NCI-H524 treated with DMSO at 0.1 percent for 48 hours (cell line): ENCODE data around the gene SDF4.

Experiments used
- DNase-seq: peaks from one replicate; lab custom pipeline; 2025; lab: John Stamatoyannopoulos, UW

Gene SDF4

DNA sequence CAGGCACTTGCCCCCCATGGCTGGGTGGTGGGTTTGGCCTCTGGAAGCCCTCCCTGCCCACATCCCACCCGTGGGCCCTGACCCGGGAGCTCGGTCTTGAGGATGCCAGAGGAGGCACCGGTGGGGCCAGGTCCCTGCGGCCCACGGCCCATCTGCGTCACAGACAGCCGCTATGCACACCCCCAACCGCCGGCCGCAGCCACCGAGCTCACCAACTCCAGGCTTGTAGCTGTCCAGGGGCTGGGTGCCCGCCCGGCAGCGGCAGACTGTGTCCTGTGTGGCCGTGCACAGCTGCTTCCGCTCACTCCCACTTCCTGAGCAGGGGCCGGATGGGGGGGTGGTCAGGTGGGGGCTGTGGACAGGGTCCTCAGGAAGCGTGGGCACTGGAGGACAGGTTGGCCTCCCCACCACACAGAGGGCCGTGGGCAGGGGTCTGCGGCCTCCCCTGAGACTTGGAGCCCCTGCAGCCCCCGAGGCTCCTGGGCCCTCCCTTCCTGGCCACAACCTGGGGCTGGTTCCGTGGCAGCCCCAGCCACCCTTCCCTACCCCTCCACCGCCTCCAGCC is 18.9 kb downstream of the SDF4 start:
- no peak for DNase-seq

DNA sequence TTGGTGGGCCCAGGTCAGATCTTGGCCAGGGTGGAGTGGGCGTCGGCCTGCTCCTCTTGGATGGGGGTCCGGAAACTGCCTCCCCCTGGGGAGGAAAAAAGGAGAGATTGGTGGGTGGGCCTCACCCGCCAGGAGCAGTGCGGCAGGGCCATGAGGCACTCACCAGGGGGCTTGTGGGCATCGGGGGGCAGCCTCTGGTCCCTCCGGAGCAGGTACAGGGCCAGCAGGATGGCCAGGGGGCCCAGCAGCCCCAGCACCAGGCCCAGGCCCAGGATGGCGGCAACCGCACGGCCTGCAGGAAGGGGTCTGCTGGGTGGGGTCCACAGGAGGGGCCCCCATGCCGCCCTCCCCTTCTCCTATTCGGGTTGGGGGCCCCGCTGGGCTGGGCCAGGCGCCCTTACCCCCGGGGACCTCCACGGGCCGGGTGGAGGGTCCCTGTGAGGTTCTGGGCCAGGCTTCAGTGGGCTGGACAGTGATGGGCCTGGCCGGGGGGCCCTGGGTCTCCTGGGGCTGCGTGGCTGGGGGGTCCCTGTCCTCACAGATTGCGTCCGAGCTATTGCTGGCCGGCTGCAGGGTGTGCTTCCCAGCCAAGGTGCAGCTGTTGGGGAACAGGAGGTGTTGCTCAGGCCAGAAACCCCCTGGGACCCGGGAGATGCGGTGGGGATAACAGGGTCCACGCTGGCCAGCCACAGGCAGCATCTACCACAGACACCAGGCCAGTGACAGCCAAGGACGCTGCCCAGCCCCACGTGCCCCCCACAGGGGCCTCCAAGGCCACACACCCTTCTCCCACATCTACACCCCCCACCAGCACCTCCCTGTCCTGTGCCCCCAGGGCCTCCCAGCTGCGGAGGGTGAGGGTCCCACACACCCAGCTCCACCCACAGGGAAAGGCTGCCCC is 20.0 kb downstream of the SDF4 start:
- DNase-seq: no peak

DNA sequence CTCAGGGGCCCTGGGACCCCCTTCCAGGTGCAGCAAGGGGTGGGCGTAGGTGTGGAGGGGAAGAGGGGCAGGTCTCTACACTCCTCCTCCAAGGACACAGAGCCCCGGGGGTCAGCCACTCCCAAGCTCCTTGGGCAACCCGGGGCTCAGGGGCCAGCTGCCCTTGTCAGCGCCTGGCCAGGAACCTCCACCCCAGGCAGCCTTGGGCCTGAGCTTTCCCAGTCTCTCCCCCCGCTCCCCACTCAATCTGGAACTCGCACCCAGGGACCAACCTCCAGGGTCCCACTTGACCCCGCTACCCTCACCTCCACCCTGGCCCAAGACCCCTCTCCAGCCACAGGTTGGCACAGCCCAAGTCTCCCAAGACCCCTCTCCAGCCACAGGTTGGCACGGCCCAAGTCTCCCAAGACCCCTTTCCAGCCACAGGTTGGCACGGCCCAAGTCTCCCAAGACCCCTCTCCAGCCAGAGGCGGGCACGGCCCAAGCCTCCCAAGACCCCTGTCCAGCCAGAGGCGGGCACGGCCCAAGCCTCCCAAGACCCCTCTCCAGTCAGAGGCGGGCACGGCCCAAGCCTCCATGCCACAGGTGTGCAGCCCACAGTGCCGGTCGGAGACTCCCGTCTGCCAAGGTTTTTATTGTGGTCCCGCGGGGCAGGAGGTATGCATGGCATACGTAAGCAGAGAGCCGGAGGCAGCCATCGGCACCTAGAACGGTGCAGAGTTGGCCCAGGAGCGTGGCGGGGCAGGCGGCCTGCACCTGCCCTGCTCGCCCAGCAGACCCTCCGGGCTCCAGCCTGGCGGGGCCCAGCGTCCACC is 20.9 kb downstream of the SDF4 start:
- DNase-seq: no peak

DNA sequence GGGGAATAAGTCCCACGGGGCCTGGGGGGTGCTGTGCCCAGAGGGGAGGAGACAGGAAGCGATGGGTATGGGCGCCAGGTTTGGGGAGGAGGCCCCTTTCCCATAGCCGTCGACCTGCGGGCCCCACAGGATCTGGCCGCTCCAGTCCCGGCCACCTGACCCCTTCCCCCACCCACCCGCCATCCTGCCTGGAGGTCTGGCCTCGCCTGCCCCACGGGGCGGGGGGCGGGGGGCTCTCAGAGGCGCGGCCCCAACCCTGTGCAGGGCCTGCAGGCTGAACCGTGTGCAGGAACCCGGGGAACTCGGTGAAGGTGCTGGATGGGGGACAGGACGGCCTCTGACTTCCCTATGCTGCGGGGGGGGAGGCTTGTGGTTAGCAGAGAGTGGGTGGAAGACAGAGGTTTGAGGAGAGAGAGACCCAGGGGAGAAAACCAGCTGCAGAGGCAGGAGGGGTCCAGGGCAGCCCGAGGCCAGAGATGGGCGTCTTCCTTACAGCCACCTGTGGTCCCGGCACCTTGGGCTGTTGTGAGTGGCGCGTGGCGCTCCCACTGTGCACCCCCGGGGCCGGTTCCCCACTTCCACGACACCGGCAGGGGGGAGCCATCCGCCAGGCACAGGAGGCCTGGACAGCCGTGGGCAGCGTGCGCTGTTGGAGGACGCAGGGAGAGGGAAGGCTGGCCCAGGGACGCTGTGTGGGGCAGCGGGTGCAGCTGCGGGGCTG is 22.9 kb downstream of the SDF4 start:
- DNase-seq: no peak

DNA sequence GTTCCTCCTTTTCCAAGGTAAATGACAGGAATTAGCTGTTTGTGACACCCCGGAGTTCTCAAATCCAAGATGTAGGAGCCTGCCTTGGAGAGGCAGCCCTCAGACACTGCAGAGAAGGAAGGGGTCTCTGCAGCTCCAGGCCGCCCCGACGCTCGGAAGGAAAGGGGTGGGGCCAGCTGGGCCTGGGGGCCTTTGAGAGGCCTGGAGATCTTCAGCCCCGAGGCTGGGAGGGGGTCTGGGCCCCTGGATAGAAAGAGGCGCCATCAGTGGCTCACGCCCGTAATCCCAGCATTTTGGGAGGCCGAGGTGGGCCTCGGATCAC is 24.3 kb downstream of the SDF4 start:
- DNase-seq: no peak

DNA sequence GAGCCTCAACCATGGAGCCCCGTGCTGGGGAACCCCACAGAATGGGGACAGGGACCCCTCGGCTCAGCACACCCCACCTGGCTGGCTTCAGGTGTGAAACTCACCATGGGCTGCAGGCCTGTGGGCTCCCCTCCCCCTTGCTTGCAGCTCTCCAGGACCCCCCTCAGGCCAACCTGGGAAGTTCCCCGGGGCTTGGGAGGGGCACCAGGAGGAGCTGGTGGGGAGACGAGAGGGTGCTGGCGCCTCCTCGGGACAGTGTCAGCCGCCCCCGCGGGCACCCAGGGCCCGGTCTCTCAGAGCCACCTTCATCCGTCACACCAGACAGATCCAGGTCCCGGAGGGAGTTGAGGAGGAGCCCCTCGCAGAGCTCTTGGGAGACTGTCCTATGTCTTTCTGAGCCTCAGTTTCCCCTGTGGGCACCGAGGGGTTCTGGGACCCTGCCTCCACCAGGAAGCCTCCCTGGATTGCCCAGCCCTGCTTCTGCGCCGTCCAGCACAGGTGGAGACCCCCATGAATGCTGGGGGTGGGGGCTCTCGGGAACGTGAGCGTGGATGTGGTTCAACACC is 24.8 kb downstream of the SDF4 start:
- DNase-seq: no peak

DNA sequence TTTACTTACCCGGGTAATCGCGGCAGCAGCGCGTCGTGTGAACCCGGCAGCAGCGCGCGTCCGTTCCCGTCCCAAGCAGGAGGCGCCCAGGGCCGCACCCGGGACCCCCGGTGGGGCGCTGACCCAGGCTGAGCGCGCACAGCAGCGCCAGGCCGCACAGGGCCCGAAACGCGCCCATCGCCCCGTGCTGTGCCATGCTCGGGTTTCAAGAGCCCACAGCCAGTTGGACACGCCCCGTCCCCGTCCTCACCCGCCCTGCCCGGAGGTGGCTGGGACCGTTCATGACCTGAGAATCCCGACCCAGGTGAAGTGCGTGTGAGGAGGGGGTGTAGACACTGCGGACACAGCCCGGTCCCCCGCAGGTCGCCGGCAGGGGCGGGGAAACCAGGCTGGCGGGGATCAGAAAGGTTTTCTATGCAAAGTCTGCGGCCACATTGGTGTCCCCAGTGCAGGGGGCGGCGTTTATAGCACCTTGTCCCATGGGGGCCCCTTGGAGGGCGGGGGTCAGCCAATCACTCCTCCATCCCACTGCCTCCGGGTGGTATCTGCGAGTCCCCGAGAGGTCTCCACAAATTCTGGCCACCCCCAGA is 25.3 kb downstream of the SDF4 start, which contains the start of gene TNFRSF18:
Gene TNFRSF18 (minus strand): TSS at position 217 of the 590 bp plus-strand sequence. CDS start 21 bp downstream, at position 196.
- no peak for DNase-seq

DNA sequence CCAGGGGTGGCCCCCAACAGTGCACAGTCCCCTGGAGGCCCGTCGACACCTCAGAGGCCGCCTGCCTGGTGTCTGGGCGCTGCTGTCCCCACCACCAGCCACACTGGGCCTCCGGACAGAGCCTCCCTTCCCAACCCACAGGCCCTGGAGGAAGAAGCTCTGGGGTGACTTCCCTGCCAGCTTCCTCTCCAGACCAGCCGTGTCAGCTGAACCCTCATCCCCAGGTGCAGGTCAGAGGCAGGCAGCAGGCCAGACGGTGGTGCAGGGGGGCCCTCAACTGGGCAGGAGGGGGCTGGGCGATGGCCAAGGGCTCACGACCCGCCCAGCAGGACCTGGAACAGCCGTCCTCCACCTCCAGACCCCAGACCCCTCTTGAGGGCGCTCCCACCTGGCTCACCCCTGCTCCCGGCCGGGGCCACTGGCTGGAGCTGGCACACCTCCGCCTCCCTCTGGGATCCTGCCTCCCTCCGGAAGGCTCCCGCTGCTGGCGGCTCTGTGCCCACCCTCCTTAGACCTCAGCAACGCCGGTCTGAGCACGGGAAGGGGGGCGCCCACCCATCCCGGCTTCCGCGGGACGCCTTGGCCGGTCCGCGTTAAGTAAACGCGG is 25.9 kb downstream of the SDF4 start:
- no peak for DNase-seq

DNA sequence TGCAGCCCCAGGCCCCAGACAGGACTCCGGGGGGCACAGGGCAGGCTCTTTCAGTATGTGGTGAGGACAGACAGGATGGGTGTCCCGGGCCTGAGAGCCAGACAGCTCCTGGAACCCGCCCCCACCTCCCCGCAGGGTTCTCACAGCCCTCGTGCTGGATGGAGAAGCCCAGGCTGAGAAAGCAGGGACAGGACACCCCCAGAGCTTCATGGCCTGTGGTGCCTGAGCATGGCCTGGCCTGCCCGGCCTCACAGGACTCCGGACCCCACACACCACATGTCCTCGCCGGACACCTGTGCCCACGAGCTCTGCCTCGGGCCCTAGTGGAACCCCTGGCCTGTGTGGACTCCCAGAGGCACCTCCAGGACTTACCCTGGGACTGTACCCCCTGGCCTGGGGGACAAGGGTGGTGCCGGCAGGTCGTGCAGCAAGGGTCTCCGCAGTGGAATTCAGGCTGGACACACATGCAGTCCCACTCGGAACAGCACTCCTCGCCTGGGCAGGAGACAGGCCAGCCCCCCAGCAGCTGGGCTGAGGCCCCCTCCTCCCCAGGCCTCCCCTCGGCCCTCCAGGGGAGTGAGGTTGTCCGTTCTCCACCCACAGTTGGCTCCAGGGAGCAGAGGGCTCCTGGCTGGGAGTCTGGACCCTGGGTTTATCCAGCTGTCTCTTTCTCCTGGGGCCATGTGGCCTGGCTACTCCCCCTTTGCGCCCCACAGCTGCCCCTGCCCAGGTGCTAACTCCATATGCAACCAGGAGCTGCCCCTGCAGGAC is 26.6 kb downstream of the SDF4 start:
- DNase-seq: no peak

DNA sequence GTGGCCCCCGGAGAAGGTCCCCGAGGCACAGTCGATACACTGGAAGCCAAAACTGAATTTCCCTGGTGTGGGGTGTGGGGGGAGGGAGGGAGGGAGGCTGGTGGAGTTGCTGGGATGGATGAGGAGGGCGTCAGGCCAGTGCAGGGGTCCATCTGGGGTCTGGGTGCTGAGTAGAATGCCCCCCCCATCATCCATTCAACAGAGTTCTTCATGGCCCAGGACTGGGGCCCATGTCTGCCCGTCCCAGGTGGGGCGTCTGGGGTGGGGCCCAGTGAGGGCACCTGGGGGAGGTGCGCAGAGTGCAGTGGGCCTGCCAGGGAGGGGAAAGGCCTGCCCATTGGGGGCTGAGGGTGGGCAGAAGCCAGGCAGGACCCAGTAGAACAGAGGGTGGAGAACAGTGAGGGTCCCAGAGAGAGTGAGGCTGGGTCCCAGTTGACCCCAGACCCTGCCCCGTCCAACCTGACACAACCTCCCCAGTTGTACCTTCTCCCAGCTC is 27.3 kb downstream of the SDF4 start:
- no peak for DNase-seq

DNA sequence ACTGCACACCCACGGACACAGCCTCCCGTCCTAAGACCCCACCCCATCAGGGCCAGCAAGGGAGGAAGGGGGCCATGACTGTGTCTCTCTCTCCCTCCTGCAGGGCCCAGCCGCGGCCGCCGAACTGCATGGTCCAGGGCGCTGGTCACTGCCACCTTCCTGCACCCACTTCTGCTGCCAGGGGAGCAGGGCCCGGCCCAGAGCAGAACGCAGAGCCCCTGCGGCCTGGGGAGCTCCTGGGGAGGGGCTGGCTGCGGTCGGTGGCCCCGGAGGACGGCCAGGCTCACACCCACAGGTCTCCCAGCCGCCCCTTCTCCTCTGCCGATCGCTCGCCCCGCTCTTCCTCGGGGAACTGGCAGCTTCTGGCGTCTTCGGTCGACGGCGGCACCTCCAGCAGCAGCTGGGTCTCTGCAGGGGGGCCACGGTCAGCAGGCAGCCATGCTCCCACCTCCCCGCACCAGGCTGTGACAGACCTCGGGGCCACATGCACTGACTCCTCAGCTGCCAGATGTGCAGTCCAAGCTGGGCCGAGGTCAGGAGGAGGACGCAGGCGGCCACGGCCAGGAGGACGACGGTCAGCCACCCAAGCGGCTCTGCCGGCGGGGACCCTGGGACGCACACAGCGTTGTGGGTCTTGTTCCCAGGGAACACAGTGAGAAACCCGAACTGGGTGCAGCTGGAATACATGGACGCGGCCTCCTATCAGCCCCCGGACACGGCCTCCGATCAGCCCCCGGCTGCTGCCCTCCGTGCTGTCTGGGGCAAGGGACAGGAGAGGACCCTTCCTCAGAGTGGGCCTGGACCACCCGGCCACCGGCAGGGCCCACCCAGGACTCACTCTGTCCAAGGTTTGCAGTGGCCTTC is 28.0 kb downstream of the SDF4 start:
- DNase-seq: no peak

DNA sequence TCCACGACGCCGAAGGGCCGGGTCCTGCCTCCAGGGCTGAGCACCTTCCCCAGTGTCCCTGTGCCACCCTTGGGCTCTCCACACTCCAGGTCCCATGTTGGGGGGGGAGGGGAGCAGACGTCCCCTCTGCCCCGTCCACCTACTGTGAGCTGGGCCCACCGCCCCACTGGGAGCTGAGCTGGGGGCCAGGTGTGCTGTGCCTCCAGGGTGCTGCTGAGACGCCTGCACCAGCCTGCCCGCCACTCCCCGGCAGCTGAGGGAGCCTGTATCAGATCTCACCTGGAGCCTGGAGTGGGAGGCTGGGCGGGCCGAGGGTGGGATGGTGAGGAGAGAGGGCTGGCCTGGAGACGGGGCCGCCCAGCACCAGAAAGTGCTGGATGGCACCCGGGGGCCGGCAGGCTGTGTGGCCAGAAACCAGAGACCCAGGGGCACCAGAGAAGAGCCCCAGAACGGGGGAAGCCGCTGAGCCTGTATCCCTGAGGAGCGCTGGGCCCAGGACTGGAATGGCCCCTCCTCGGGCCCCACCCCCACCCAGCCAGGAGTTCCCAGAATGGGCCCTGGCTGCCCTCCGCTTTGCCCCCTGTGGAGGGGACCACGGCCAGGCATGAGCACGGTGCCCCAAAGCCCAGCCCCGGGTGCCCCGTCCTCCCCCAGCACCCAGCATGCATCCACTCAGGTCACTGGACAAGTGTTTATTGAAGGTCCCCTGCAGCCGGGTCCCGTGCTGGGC is 28.8 kb downstream of the SDF4 start:
- no peak for DNase-seq

DNA sequence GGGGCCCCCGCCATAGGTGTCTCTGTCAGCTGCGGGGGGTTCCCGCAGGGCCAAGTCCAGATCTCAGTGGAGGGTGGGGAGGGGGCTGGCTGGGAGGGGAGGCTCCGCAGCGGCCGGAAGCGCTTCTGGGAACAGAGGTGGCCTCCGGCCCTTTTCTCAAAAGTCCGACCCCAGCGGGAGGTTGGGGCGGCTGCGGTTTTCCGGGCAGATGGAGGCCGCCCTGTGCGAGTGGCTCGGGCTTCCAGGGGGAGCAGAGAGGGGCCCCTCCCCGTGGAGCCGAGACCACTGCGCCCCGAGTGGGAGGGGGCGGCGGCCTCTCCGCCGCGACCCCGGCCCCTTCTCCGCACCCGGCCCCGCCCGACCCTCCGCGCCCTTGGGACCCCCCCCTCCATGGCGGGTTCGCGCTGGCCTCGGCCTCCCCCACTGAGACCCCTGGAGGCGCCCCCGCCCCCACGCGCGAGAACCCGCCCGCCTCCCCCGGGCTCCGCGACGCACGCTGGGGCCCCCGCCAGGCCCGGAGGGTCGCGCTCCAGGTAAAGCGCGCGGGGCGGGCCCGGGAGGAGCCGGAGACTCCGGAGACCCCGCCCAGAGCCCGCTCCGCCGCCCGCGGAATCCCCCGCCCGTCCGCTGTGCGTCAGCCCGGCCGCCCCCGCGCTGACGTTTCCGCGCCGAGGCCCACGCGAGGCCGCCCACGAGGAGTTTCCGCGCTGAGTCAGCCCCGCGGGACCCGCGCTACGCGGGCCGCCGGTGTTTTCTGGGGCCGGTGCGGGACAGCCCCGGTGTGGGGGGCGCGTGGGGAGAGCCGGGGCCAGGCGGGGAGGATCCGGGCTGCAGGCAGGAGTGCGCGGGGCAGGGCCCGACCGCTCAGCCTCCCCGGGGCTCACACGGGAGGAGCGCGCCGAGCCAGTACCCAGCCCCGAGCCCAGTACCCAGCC is 30.7 kb downstream of the SDF4 start:
- DNase-seq: no peak

DNA sequence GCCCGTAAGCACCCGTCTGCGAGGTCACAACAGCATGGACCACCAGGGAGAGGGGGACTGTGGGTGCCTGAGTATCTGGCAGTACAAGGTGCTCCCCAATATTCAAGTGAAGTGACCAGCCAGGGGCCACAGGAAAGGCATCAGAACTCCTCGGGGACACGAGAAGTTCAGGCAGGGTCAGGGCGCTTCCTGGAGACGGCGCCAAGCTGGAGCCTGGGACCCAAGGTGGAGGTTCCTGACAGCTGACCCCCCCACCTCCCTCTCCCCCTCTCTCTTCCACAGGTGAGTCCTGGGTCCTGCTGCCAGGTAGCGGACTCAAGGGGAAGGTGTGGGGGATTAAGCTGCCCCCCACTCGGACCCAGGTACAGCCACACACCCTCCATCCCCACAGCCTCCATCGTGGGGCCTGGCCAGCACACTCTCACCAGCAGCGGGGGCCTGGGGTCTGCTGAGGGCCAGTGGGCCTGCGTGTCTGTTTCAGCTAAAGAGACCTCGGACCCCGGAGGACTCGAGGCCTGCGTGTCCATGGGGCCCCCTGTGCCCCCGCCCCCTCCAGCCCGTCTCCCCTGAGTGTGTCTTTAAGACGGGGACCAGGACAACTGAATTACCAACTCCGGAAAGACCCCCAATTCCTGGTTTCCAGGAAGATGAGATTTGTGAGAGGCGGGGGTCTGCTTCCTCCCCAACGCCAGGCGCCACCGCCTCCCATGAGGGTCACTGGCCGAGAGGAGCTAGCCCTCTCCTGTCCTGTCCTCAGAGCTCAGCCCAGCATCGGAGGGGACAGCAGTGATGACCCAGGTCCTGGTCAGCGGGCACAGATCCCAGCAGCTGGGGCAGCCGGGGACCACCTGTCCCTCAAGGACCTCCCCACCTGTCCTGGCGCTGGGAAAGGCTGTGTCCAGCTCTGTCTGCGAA is 31.6 kb downstream of the SDF4 start:
- no peak for DNase-seq

DNA sequence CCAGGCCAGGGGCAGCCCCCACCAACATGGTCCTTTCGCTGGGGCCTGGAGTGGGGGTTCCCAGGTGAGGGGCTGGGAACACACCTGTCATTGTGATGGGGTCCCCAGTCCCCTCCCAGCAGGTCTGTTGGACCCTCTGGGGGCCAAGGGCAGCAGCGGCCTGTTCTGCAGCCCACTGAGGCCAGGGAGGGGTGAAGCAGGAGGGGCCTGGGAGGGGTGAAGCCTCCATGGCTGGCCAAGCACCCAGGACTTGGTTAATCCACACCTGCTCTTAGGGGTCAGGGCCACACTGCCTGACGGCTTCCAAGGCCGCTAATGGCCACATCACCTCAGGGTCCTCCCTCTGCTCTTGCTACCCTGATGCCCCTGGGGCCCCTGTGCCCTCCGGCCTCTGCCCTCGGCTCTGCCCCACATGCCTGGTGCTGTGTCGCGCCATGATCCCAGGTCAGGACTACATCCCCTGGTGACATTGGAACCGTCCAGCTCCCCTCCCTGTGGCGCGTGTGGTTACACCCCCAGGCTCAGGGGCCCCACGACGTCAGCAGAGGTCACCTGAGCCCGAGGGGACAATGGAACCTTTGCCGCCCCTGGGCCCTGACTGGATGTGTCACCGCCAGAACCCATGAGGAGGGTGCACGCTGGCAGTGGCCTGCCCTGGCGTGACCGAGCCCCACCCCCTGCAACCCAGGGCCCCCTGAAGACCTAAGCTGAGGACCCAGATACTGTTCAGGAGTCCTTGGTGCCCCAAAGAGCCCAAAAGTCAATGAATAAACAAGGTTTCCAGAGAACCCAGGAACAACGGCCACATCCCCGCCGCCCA is 32.5 kb downstream of the SDF4 start:
- no peak for DNase-seq
